ENCODE data around the gene SLC15A4. TPM values are rescaled to one million over a fixed set of nuclear protein-coding genes. Genes with fewer than 3 reads are reported as not detected.

SLC15A4 gene
- total and polyA plus RNA-seq, 4 donors: 7.3 to 25.3 (median 14.9) TPM

DNA sequence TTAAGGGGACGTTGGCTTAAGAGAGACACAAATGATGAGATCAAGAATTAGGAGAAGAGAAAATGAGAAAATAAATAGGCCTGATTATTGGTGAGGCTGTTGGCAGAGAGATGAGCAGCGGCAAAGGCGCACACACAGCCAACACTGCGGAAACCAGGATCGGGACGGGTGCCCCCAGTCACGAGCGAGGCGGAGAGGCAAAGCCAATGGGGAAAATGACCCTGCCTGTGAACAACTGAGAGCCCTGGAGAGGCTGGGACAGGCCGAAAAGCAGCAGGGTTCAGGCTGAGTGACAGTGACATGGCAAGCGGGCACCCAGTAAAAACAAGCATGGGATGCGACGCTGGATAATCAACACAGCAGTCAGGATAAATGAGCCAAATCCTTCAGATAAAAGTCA is 21.0 kb downstream of the SLC15A4 start:
- Histone ChIP-seq H3K4me3 (ENCODE audit: low read depth in 1 of 3, low read length in 3 of 3) (no peak overlapping the region), H3K27ac (ENCODE audit: low read depth in 1 of 2, low read length in 2 of 2) (no peak overlapping the region), H3K9ac (ENCODE audit: low read depth in 1 of 2, low read length in 2 of 2) (no peak overlapping the region), H3K9me3 (ENCODE audit: control insufficient read depth in 4 of 4, low read length in 3 of 4) (no peaks in the 10 kb centered on the region), H3K4me1 (ENCODE audit: control insufficient read depth in 4 of 4, insufficient read depth in 4 of 4, low read length in 3 of 4) (no peaks in the 10 kb centered on the region), H3K27me3 (ENCODE audit: control insufficient read depth in 4 of 4, insufficient read depth in 4 of 4, low read length in 3 of 4) (no peaks in the 10 kb centered on the region), H3K36me3 (ENCODE audit: control insufficient read depth in 4 of 4, insufficient read depth in 3 of 4, low read depth in 1 of 4, low read length in 3 of 4) (peaks cover 12 to 49% (median 40%) of the 10 kb centered on the region in 4 donors)
- TF ChIP-seq JUND (IDR thresholded peaks at IDR 0.05) (no peak), GABPA (IDR thresholded peaks at IDR 0.05 in 1 of 2, conservative IDR thresholded peaks at IDR 0.05 in 1 of 2) (no peak), RAD21 (IDR thresholded peaks at IDR 0.05) (no peak), RXRA (IDR thresholded peaks at IDR 0.05) (no peak), MAX (IDR thresholded peaks at IDR 0.05) (no peak), HNF4G (IDR thresholded peaks at IDR 0.05) (no peak), CTCF (IDR thresholded peaks at IDR 0.05; ENCODE audit: low read depth, low read length, missing input control) (no peak), TAF1 (conservative IDR thresholded peaks at IDR 0.05) (no peak), FOXA2 (IDR thresholded peaks at IDR 0.05) (no peak), SP1 (IDR thresholded peaks at IDR 0.05) (no peak), EGR1 (IDR thresholded peaks at IDR 0.05; ENCODE audit: low read depth in 2 of 2) (no peak), YY1 (IDR thresholded peaks at IDR 0.05) (no peak), FOXA1 (IDR thresholded peaks at IDR 0.05) (no peak), HNF4A (conservative IDR thresholded peaks at IDR 0.05) (no peak), NR2F2 (IDR thresholded peaks at IDR 0.05) (no peak), ATF3 (IDR thresholded peaks at IDR 0.05) (no peak)
- TF ChIP-seq, protein P1, sequence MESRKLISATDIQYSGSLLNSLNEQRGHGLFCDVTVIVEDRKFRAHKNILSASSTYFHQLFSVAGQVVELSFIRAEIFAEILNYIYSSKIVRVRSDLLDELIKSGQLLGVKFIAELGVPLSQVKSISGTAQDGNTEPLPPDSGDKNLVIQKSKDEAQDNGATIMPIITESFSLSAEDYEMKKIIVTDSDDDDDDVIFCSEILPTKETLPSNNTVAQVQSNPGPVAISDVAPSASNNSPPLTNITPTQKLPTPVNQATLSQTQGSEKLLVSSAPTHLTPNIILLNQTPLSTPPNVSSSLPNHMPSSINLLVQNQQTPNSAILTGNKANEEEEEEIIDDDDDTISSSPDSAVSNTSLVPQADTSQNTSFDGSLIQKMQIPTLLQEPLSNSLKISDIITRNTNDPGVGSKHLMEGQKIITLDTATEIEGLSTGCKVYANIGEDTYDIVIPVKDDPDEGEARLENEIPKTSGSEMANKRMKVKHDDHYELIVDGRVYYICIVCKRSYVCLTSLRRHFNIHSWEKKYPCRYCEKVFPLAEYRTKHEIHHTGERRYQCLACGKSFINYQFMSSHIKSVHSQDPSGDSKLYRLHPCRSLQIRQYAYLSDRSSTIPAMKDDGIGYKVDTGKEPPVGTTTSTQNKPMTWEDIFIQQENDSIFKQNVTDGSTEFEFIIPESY (IDR thresholded peaks at IDR 0.05): no peak
- TF ChIP-seq, protein P2, sequence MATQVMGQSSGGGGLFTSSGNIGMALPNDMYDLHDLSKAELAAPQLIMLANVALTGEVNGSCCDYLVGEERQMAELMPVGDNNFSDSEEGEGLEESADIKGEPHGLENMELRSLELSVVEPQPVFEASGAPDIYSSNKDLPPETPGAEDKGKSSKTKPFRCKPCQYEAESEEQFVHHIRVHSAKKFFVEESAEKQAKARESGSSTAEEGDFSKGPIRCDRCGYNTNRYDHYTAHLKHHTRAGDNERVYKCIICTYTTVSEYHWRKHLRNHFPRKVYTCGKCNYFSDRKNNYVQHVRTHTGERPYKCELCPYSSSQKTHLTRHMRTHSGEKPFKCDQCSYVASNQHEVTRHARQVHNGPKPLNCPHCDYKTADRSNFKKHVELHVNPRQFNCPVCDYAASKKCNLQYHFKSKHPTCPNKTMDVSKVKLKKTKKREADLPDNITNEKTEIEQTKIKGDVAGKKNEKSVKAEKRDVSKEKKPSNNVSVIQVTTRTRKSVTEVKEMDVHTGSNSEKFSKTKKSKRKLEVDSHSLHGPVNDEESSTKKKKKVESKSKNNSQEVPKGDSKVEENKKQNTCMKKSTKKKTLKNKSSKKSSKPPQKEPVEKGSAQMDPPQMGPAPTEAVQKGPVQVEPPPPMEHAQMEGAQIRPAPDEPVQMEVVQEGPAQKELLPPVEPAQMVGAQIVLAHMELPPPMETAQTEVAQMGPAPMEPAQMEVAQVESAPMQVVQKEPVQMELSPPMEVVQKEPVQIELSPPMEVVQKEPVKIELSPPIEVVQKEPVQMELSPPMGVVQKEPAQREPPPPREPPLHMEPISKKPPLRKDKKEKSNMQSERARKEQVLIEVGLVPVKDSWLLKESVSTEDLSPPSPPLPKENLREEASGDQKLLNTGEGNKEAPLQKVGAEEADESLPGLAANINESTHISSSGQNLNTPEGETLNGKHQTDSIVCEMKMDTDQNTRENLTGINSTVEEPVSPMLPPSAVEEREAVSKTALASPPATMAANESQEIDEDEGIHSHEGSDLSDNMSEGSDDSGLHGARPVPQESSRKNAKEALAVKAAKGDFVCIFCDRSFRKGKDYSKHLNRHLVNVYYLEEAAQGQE (IDR thresholded peaks at IDR 0.05): no peak
- WGBS: 92% methylated on average over 13 of the region's 13 CpGs
- DNase-seq (ENCODE audit: low spot score): no peak

All from liver (tissue), 9 donors.